ENCODE results near the gene KY. TPM values are rescaled to one million over a fixed set of nuclear protein-coding genes. Genes with fewer than 3 reads are reported as not detected.

KY gene
- total RNA-seq, 1 donor from 2014 or later = 0.12 TPM

DNA sequence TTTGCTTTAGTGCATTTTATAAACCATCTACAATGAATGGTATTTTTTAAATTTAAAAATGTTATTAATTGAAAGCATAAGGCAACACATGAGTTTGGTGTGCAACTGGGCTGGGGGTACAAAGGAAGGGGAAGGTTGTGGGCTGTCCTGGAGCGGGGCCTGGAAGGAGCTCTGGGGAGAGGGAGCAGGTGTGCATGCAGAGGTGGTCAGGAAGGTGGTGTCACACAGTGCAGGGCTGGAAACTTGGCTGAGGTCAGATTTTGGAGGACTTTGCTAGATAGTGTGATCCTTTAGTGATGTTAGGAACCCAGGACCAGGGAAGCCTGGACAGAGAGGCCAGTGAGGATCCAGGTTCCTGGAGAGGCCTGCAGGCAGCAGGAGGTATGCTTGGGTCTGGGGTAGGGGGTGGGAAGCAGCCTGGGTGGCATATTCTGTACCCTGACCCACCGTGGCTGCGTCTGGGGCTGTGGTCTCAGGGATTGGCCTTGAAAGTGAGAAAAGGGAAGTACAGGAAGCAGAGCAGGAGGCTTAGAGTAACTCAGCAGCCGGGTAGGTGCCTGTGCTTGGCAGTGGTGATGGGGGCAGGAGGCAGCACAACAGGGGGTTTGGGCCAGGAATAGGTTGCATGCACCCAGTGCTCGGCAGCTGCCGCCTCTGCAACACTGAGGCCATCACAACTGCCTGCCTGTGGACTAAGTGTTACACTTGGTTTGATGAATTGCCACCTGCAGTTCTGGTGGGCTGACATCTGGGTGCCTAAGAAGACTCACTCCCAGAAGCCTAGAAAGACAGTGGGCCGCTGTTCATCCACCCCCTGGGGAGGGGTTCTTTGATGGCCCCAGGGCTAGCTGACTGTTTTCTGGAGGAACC is 33.0 kb downstream of the KY start:
- Mint-ChIP-seq H3K27me3 (ENCODE audit: low read depth) (no peaks in the 10 kb centered on the region), H3K4me3 (ENCODE audit: unreplicated experiment) (no peak overlapping the region), H3K4me1 (ENCODE audit: low read depth) (no peaks in the 10 kb centered on the region), H3K36me3 (ENCODE audit: low read depth) (no peaks in the 10 kb centered on the region), H3K27ac (ENCODE audit: unreplicated experiment) (no peak overlapping the region), H3K9me3 (ENCODE audit: low read depth) (no peaks in the 10 kb centered on the region)
- no peak for DNase-seq (ENCODE audit: low spot score)
- TF ChIP-seq, protein P1, sequence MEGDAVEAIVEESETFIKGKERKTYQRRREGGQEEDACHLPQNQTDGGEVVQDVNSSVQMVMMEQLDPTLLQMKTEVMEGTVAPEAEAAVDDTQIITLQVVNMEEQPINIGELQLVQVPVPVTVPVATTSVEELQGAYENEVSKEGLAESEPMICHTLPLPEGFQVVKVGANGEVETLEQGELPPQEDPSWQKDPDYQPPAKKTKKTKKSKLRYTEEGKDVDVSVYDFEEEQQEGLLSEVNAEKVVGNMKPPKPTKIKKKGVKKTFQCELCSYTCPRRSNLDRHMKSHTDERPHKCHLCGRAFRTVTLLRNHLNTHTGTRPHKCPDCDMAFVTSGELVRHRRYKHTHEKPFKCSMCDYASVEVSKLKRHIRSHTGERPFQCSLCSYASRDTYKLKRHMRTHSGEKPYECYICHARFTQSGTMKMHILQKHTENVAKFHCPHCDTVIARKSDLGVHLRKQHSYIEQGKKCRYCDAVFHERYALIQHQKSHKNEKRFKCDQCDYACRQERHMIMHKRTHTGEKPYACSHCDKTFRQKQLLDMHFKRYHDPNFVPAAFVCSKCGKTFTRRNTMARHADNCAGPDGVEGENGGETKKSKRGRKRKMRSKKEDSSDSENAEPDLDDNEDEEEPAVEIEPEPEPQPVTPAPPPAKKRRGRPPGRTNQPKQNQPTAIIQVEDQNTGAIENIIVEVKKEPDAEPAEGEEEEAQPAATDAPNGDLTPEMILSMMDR (IDR thresholded peaks at IDR 0.05) = no peak

DNA sequence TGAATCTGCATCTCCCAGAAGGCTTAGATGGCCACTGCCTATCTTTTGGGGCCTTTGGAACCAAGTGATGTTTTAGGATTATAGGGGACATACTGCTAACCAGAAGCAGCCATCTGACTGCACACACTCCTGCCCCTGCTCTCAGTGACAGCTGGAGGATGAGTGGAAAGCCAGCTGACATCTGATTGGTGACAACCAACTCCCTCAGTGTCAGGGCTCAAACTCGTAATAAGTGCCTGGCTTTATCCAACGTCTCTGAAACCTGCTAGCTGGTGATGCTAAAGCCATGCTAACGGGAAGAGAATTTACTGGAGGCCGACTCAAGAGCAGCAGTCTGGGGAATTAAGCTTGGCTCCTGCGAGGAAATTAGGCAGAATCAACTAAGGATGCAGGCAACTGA is 35.1 kb downstream of the KY start:
- Mint-ChIP-seq H3K4me1 (ENCODE audit: low read depth) (no peaks in the 10 kb centered on the region), H3K36me3 (ENCODE audit: low read depth) (no peaks in the 10 kb centered on the region), H3K27me3 (ENCODE audit: low read depth) (no peaks in the 10 kb centered on the region), H3K4me3 (ENCODE audit: unreplicated experiment) (no peak overlapping the region), H3K9me3 (ENCODE audit: low read depth) (no peaks in the 10 kb centered on the region), H3K27ac (ENCODE audit: unreplicated experiment) (no peak overlapping the region)
- TF ChIP-seq, protein P1 (IDR thresholded peaks at IDR 0.05) = no peak
- no peak for DNase-seq (ENCODE audit: low spot score)

DNA sequence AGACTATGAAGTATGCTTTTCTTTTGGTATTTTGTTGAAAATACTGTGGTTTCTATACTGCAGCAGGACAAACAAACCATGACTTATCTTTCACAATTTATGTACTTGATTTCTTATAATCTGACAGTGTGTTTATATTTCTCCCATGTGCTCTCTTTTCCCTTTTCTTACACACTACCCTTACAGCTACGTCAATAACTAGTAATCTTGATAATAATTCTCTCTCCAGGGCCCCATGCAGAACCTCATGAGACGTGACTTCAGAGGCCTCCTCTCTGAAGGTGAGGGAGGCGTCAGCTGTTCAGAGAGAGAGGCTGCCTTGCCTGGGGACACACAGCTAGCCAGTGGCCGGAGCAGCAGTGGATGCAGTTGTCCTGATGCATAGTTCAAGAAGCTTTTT is 35.9 kb downstream of the KY start:
- Mint-ChIP-seq H3K36me3 (ENCODE audit: low read depth) (no peaks in the 10 kb centered on the region), H3K27ac (ENCODE audit: unreplicated experiment) (no peak overlapping the region), H3K9me3 (ENCODE audit: low read depth) (no peaks in the 10 kb centered on the region), H3K4me3 (ENCODE audit: unreplicated experiment) (no peak overlapping the region), H3K27me3 (ENCODE audit: low read depth) (peaks cover 6% of the 10 kb centered on the region), H3K4me1 (ENCODE audit: low read depth) (no peaks in the 10 kb centered on the region)
- no peak for DNase-seq (ENCODE audit: low spot score)
- TF ChIP-seq, protein P1 (IDR thresholded peaks at IDR 0.05) = no peak

DNA sequence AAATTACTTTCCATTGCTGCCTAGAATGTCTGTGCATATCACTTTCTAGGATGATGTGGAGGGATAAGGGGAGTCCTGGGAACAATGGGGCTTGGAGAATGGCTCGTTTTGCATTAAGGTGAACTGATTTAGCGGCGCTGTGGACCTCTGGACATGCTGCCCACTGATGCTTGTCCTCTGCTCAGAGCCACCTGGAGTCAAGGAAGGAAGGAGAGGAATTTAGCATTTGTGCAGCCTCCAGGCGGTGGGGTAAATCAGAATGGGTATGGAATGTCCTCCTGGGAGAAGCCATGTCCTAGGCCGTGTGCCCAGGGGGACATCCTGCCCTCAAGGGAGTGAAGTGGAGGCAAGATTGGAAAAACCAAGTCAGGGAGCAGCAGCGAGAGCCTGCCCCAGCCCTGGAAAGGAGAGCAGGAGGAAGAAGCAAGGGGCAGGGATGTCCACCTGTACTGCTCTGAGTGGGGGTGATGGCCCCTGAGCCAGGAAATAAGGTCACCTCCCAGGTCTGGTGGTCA is 37.8 kb downstream of the KY start:
- H3K4me3 Mint-ChIP-seq (ENCODE audit: unreplicated experiment) = no peak overlapping the region
- H3K4me1 Mint-ChIP-seq (ENCODE audit: low read depth) = no peaks in the 10 kb centered on the region
- no peak overlapping the region for H3K27ac Mint-ChIP-seq (ENCODE audit: unreplicated experiment)
- peaks cover 11% of the 10 kb centered on the region for H3K27me3 Mint-ChIP-seq (ENCODE audit: low read depth)
- no peaks in the 10 kb centered on the region for H3K9me3 Mint-ChIP-seq (ENCODE audit: low read depth)
- TF ChIP-seq, protein P1 (IDR thresholded peaks at IDR 0.05) = no peak
- H3K36me3 Mint-ChIP-seq (ENCODE audit: low read depth) = no peaks in the 10 kb centered on the region
- no peak for DNase-seq (ENCODE audit: low spot score)

DNA sequence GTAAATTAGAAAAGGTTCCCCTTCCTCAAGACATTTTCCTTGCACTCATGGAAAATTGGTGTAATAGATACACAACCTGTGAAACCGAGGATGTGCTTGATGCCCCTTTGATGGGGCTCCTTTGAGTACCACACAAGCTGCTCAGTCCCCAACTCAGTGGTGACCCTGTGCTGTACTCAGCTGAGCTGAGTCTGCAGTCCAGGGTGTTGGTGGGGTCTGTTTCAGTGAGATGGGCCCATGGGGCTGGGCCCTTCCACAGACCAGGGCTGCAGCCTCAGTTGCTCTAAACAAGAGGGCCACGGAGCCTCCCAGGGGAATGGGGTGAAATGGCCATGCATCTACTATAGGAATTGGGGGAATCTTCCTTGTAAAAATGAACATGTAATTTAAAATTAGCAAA is 39.3 kb downstream of the KY start:
- no peak for DNase-seq (ENCODE audit: low spot score)
- no peaks in the 10 kb centered on the region for H3K9me3 Mint-ChIP-seq (ENCODE audit: low read depth)
- H3K36me3 Mint-ChIP-seq (ENCODE audit: low read depth) = no peaks in the 10 kb centered on the region
- H3K27me3 Mint-ChIP-seq (ENCODE audit: low read depth) = peaks cover 11% of the 10 kb centered on the region
- no peak overlapping the region for H3K4me3 Mint-ChIP-seq (ENCODE audit: unreplicated experiment)
- TF ChIP-seq, protein P1 (IDR thresholded peaks at IDR 0.05) = no peak
- no peak overlapping the region for H3K27ac Mint-ChIP-seq (ENCODE audit: unreplicated experiment)
- no peaks in the 10 kb centered on the region for H3K4me1 Mint-ChIP-seq (ENCODE audit: low read depth)
